ENCODE measurements around the gene SETBP1. TPM values are rescaled to one million over a fixed set of nuclear protein-coding genes. Genes with fewer than 3 reads are reported as not detected.

Gene SETBP1
- polyA plus RNA-seq, 1 experiment = 2.9 TPM

DNA sequence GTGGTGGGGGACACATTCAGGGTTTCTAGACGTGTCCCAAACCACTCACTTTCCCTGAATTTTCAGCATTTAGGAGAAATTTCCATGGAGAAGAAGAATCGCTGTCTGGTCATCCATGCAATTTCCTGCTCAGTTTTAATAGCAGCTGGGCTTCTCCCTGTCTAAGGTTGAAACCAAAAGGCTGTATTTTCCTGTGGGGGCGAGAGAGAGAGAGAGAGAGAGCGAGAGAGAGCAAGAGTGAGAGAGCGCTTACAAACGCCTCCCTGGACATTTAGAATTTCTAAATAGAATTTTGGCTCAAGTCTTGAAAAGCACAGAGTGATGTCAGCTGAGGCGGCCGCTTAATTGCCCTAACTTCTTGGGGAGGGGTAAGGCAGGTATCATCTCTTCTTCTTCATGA, 110.8 kb downstream of the SETBP1 start:
- Histone ChIP-seq H3K36me3 (ENCODE audit: control insufficient read depth, insufficient read depth, low read length) (no peaks in the 10 kb centered on the region), H3K27me3 (ENCODE audit: control insufficient read depth, insufficient read depth, low read length) (no peaks in the 10 kb centered on the region), H3K4me3 (ENCODE audit: low read depth, low read length) (no peak overlapping the region)
- POLR2A ChIA-PET = no interaction called here
- CTCF ChIA-PET = no interaction called here
- DNase-seq (ENCODE audit: low read depth) = no peak
- TF ChIP-seq, protein P1, sequence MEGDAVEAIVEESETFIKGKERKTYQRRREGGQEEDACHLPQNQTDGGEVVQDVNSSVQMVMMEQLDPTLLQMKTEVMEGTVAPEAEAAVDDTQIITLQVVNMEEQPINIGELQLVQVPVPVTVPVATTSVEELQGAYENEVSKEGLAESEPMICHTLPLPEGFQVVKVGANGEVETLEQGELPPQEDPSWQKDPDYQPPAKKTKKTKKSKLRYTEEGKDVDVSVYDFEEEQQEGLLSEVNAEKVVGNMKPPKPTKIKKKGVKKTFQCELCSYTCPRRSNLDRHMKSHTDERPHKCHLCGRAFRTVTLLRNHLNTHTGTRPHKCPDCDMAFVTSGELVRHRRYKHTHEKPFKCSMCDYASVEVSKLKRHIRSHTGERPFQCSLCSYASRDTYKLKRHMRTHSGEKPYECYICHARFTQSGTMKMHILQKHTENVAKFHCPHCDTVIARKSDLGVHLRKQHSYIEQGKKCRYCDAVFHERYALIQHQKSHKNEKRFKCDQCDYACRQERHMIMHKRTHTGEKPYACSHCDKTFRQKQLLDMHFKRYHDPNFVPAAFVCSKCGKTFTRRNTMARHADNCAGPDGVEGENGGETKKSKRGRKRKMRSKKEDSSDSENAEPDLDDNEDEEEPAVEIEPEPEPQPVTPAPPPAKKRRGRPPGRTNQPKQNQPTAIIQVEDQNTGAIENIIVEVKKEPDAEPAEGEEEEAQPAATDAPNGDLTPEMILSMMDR (IDR thresholded peaks at IDR 0.05; ENCODE audit: insufficient read depth, low read depth, low read length) = no peak

DNA sequence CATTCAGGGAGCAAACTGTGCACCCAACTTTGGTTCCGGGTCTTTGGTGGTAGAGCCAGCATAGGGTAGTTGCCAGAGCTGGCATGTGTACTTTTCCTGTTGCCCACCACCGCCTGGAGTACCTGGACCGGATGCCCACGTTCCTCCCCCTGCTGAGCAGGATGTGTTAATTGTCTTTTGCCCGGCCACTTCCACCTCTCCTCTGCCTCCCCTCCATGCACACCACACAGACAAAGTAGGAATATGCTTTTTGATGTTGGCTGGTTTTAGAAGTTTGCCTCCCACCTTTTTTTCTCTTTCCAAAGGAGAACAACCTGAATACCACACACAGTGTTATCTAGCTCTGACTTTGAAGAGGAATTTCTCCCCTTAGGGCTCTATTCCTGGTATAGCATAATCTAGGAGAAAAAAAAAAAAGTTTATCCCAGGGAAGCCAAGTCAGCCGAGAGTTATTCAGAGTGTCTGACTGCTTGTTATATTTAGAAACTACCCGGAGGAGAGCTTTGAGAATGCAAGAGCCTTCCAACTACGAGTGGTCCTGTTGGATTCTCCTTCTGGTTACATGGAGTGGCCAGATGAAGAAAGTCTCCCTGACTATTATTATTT, 111.9 kb downstream of the SETBP1 start:
- no peak for DNase-seq (ENCODE audit: low read depth)
- H3K36me3 ChIP-seq (ENCODE audit: control insufficient read depth, insufficient read depth, low read length) = no peaks in the 10 kb centered on the region
- H3K27me3 ChIP-seq (ENCODE audit: control insufficient read depth, insufficient read depth, low read length) = no peaks in the 10 kb centered on the region
- no peak overlapping the region for H3K4me3 ChIP-seq (ENCODE audit: low read depth, low read length)
- TF ChIP-seq, protein P1 (IDR thresholded peaks at IDR 0.05; ENCODE audit: insufficient read depth, low read depth, low read length) = no peak
- CTCF ChIA-PET = interaction anchor here (0.7 to 1.6 kb wide), 2 partner anchors 14 to 420 kb away, joined by 5 read pairs; no protein-coding TSS in a partner anchor
- POLR2A ChIA-PET = interaction anchor here (0.6 kb wide), 1 partner anchor 1011 kb away, joined by 3 read pairs; no protein-coding TSS in a partner anchor

DNA sequence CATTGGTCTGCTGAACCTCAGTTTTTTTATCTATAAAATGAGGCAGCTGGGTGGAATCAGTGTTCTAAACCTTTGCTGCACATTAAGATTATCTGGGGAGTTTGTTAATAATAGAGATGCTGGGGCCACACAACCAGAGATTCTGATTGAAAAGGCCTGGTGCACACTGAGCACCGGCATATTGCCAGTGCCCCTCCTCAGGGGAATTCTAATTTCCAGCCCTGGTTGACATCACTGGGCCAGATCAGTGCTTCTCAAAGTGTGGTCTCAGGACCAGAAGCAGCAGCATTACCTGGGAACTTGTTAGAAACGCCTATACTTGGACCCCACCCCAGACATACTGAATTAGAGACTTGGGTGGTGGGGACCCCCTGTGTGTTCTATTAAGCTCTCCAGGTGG, 112.5 kb downstream of the SETBP1 start:
- ChIA-PET POLR2A (interaction anchor here (0.6 kb wide), 1 partner anchor 1010 kb away, joined by 3 read pairs; no protein-coding TSS in a partner anchor), CTCF (interaction anchor here (0.7 to 1.6 kb wide), 3 partner anchors 10 to 419 kb away, joined by 3 to 5 read pairs (median 5); no protein-coding TSS in a partner anchor)
- DNase-seq (ENCODE audit: low read depth) = no peak
- TF ChIP-seq, protein P1 (IDR thresholded peaks at IDR 0.05; ENCODE audit: insufficient read depth, low read depth, low read length) = no peak
- Histone ChIP-seq H3K36me3 (ENCODE audit: control insufficient read depth, insufficient read depth, low read length) (no peaks in the 10 kb centered on the region), H3K27me3 (ENCODE audit: control insufficient read depth, insufficient read depth, low read length) (no peaks in the 10 kb centered on the region), H3K4me3 (ENCODE audit: low read depth, low read length) (no peak overlapping the region)

DNA sequence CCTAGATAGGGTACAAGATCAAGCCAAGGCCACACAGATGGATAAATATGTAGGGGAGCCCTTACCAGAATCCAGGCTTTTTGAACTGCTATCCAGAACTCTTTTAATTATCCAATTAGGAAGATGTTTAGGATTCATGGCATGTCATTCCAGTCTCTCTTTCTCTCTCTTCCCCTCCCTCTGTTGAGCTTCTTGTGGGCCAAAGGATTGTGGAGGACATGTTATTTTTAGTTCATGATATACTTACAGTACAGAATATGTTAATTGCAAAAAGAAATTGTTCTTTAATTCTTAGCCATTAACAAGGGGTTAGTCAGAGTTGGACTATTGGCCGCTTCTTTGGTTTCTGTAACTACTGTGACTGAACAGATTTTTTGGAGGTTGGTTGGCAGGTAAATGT, 113.0 kb downstream of the SETBP1 start:
- no peak overlapping the region for H3K4me3 ChIP-seq (ENCODE audit: low read depth, low read length)
- no peaks in the 10 kb centered on the region for H3K36me3 ChIP-seq (ENCODE audit: control insufficient read depth, insufficient read depth, low read length)
- TF ChIP-seq, protein P1 (IDR thresholded peaks at IDR 0.05; ENCODE audit: insufficient read depth, low read depth, low read length) = no peak
- ChIA-PET CTCF (interaction anchor here (0.6 to 1.6 kb wide), 3 partner anchors 10 to 419 kb away, joined by 3 to 5 read pairs (median 3); no protein-coding TSS in a partner anchor), POLR2A (interaction anchor here (0.5 kb wide), 1 partner anchor 323 kb away, joined by 5 read pairs; no protein-coding TSS in a partner anchor)
- no peak for DNase-seq (ENCODE audit: low read depth)
- H3K27me3 ChIP-seq (ENCODE audit: control insufficient read depth, insufficient read depth, low read length) = no peaks in the 10 kb centered on the region

DNA sequence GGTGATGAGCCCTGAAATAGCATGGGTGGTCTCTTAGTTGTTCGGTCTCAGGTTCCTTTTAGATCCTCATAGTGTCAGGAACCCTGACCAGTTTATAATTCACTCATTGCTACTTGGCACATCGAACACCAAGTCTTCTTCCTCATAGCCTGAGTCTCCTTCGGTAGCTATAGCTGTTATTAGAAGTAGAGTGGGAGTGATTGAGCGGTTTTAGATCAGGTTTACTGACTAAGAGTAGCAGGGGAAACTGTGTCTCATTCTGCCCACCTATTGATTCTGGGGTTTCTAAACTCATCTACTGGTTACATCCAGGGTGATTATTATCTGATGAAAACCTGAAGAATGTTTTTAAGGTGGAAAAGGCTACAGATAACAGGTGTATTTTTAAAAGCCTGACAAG, 114.6 kb downstream of the SETBP1 start:
- ChIA-PET POLR2A (no interaction called here), CTCF (interaction anchor here (0.6 kb wide), 1 partner anchor 418 kb away, joined by 3 read pairs; no protein-coding TSS in a partner anchor)
- Histone ChIP-seq H3K4me3 (ENCODE audit: low read depth, low read length) (no peak overlapping the region), H3K27me3 (ENCODE audit: control insufficient read depth, insufficient read depth, low read length) (no peaks in the 10 kb centered on the region), H3K36me3 (ENCODE audit: control insufficient read depth, insufficient read depth, low read length) (no peaks in the 10 kb centered on the region)
- TF ChIP-seq, protein P1 (IDR thresholded peaks at IDR 0.05; ENCODE audit: insufficient read depth, low read depth, low read length) = no peak
- no peak for DNase-seq (ENCODE audit: low read depth)

Measured in BJ (cell line).